HG02678 (cell line): Measurements from ENCODE around the gene TIMM44.

Source experiments
- ATAC-seq: cut with Tn5 transposase; IDR thresholded peaks from one replicate; pipeline ENCODE4 v1.9.1; 2021; ENCODE audit warnings: mild to moderate bottlenecking, moderate library complexity; ENCODE audit not compliant: unreplicated experiment

TIMM44 gene

GRCh38 chr19:7916103-7916954 is 27.1 kb downstream of the TIMM44 start:
- no peak for ATAC-seq

- ATAC-seq = no peak
Observed at GRCh38 chr19:7915250-7916102, 28.0 kb downstream of the TIMM44 start.

GRCh38 chr19:7914598-7915045 is 28.8 kb downstream of the TIMM44 start, which contains the start of gene TGFBR3L:
Gene TGFBR3L, plus strand, starts transcription at chr19:7914830.
- ATAC-seq = no peak

- no peak for ATAC-seq
Observed at GRCh38 chr19:7914099-7914498, 29.4 kb downstream of the TIMM44 start.

- ATAC-seq = no peak
Observed at GRCh38 chr19:7913652-7914051, 29.8 kb downstream of the TIMM44 start.

- ATAC-seq = no peak
Observed at GRCh38 chr19:7912697-7913564, 30.5 kb downstream of the TIMM44 start.

GRCh38 chr19:7912144-7912696 is 31.2 kb downstream of the TIMM44 start:
- ATAC-seq = no peak

GRCh38 chr19:7911508-7912143 is 31.8 kb downstream of the TIMM44 start:
- ATAC-seq = no peak

- no peak for ATAC-seq
Observed at GRCh38 chr19:7910321-7911161, 32.9 kb downstream of the TIMM44 start.

- ATAC-seq = no peak
Observed at GRCh38 chr19:7909471-7910067, 33.9 kb downstream of the TIMM44 start.

- ATAC-seq = no peak
Observed at GRCh38 chr19:7908742-7909461, 34.6 kb downstream of the TIMM44 start.

GRCh38 chr19:7908078-7908699 is 35.3 kb downstream of the TIMM44 start:
- ATAC-seq = no peak

- ATAC-seq = no peak
Observed at GRCh38 chr19:7907544-7907943, 35.9 kb downstream of the TIMM44 start.

GRCh38 chr19:7907122-7907521 is 36.3 kb downstream of the TIMM44 start:
- ATAC-seq = no peak

- no peak for ATAC-seq
Observed at GRCh38 chr19:7905859-7906258, 37.6 kb downstream of the TIMM44 start.

- ATAC-seq = no peak
Observed at GRCh38 chr19:7905268-7905667, 38.2 kb downstream of the TIMM44 start.
